Ishikawa (cell line): ENCODE results near the gene POGLUT2.

Source experiments
- EP300 ChIP-seq: IDR thresholded peaks from 2 replicates; pipeline ENCODE4 v1.6.1; 2012; ENCODE audit warnings: borderline replicate concordance
- TAF1 ChIP-seq: IDR thresholded peaks from 2 replicates; pipeline ENCODE4 v1.6.1; 2012; ENCODE audit warnings: low read depth, mild to moderate bottlenecking
- ZBTB7A ChIP-seq: IDR thresholded peaks from 2 replicates; pipeline ENCODE4 v1.6.1; 2012; ENCODE audit warnings: low read depth
- TF ChIP-seq, protein P1 (sequence below): IDR thresholded peaks from 2 replicates; pipeline ENCODE4 v1.6.1; 2012

DNA sequence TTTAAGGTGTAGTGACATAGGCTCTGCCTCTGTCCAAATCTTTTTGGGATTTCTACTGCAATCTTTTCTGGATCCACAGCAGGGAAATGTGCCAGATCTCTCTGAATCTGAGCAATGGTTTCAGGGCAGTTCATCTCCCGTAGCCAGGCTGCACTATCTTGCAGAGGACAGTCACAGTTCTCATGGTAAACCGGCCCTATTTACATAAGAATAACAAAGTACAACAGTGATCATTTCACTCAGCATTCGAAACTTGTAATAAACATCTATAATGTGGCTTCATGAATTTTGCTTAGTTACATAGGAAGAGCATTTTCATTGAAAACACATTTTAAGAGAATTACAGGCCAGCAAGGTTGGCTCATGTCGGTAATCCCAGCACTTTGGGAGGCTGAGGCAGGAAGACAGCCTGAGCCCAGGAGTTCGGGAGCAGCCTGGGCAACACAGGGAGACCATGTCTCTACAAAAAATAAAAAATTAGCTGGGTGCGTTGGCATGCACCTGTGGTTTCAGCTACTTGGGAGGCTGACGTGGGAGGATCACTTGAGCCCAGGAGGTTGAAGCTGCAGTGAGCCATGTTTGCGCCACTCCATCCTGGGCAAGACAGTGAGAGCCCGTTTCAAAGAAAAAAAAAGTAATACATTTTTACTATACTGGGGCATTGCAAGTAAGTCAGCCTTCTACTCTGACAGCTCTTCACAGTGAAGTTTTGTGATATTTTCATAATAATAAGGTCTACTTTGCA is 5.0 kb downstream of the POGLUT2 start:
- TF ChIP-seq EP300 (no peak), ZBTB7A (no peak), TAF1 (no peak)
- TF ChIP-seq, protein P1, sequence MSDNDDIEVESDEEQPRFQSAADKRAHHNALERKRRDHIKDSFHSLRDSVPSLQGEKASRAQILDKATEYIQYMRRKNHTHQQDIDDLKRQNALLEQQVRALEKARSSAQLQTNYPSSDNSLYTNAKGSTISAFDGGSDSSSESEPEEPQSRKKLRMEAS = no peak
